ENCODE measurements around the gene SREBF1. TPM values are rescaled to one million over a fixed set of nuclear protein-coding genes. Genes with fewer than 3 reads are reported as not detected.

The SREBF1 gene
- total RNA-seq, 1 experiment from 2014 or later, result 298 TPM

DNA sequence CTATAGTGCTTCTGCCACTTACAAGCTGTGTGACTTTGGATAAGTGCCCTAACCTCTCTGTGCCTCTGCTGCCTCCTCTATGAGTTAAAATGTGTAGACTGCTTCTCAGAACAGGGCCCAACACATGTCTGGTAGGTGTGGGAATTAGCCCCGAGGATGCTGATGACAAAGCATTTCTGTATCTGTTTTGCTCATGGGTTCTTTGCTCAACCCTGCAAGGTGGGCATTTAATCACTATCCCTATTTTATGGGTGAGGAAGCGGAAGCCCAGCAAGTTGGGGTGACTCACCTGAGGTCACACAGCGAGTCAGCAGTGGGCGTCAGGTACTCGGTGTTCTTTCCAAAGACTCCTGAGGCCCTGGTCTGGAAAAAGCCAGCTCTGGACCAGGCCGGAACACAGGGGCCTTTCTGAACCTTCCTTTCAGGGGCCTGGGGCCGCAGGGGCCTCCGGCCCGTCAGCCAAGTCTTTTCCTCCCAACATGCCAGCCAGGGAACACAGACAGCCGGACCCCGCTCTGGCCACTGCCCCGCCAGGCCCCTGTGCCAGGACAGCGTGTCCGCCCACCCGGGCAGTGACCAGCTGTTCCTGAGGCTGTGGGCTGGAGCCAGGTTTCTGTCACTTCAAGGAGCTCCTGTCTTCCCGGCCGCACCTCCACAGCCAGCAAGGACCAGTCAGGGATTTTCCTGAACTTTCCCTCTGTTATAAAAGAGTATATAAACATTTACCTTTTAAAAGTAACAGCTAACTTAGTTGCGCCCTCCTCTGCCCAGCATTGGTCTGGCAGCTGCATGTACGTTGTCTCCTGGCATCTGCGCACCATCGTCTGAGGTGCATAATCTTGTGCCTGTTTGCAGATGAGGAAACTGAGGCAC is 62.5 kb downstream of the SREBF1 start:
- ChIA-PET RAD21 (ENCODE audit: low non-redundant PET in 1 of 2, low total read pairs in 2 of 2, uncharacterized antibody in 2 of 2, unreplicated experiment in 2 of 2) (interaction anchor here in 1 of 2 experiments (0.6 kb wide), 1 partner anchor 34 kb away, joined by 4 read pairs; no protein-coding TSS in a partner anchor), POLR2A (interaction anchor here (1.4 kb wide), 1 partner anchor 62 kb away, joined by 4 read pairs; no protein-coding TSS in a partner anchor), CTCF (interaction anchor here (0.8 to 1.2 kb wide), 3 partner anchors 46 to 102 kb away, joined by 3 to 4 read pairs (median 3); no protein-coding TSS in a partner anchor)
- intact Hi-C loops (cut with micrococcal nuclease), result no loop called here
- no peak overlapping the region for H2AFZ ChIP-seq (ENCODE audit: low read depth, low read length, poor library complexity, severe bottlenecking)
- no TSS peak for BruUV-seq (replicated peaks)
- no peaks in the 10 kb centered on the region for H3K36me3 ChIP-seq (ENCODE audit: control insufficient read depth in 1 of 2, insufficient read depth in 2 of 2, low read length in 2 of 2)
- H3K27ac ChIP-seq (ENCODE audit: low read depth, low read length), result peak overlapping the region; percentile 18; the same call in 1 of the 2 replicates
- H3K4me3 ChIP-seq (replicated peaks in 1 of 2; ENCODE audit: low read depth in 1 of 2, low read length in 2 of 2), result no peak overlapping the region
- no peaks in the 10 kb centered on the region for H3K9me3 ChIP-seq (ENCODE audit: control insufficient read depth in 1 of 2, insufficient read depth in 1 of 2, low read depth in 1 of 2, low read length in 2 of 2)
- peaks cover 5 to 17% of the 10 kb centered on the region in 2 experiments; a peak in 3 of 4 replicates for H3K4me1 ChIP-seq (ENCODE audit: control insufficient read depth in 1 of 2, insufficient read depth in 2 of 2, low read length in 2 of 2)
- 0 out of 2 replicates have a peak overlapping the region, but pooled peaks have one; percentile 26 for H3K4me2 ChIP-seq (ENCODE audit: low read length)
- DNase-seq (ENCODE audit: low read depth, low spot score) (no peak), ATAC-seq (peak; percentile 60)
- H3K79me2 ChIP-seq (ENCODE audit: insufficient read depth, low read length), result peaks cover 13% of the 10 kb centered on the region; the same call in 1 of the 2 replicates
- H3K9ac ChIP-seq (ENCODE audit: low read length), result no peak overlapping the region
- TF ChIP-seq RAD21 (IDR thresholded peaks at IDR 0.05; ENCODE audit: low read depth), result peak; percentile 58
- TF ChIP-seq ZNF274 (IDR thresholded peaks at IDR 0.05; ENCODE audit: low read depth, low read length), result no peak
- no peak for TF ChIP-seq EZH2phosphoT487 (IDR thresholded peaks at IDR 0.05; ENCODE audit: borderline replicate concordance)
- TF ChIP-seq, protein P1, sequence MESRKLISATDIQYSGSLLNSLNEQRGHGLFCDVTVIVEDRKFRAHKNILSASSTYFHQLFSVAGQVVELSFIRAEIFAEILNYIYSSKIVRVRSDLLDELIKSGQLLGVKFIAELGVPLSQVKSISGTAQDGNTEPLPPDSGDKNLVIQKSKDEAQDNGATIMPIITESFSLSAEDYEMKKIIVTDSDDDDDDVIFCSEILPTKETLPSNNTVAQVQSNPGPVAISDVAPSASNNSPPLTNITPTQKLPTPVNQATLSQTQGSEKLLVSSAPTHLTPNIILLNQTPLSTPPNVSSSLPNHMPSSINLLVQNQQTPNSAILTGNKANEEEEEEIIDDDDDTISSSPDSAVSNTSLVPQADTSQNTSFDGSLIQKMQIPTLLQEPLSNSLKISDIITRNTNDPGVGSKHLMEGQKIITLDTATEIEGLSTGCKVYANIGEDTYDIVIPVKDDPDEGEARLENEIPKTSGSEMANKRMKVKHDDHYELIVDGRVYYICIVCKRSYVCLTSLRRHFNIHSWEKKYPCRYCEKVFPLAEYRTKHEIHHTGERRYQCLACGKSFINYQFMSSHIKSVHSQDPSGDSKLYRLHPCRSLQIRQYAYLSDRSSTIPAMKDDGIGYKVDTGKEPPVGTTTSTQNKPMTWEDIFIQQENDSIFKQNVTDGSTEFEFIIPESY (IDR thresholded peaks at IDR 0.05; ENCODE audit: extremely low read depth, insufficient replicate concordance, low read length), result no peak
- TF ChIP-seq EZH2 (IDR thresholded peaks at IDR 0.05), result no peak
- TF ChIP-seq EGR1 (IDR thresholded peaks at IDR 0.05; ENCODE audit: low read depth), result no peak
- no peak for TF ChIP-seq ELF1 (IDR thresholded peaks at IDR 0.05; ENCODE audit: borderline replicate concordance, low read depth)
- TF ChIP-seq, protein P2, sequence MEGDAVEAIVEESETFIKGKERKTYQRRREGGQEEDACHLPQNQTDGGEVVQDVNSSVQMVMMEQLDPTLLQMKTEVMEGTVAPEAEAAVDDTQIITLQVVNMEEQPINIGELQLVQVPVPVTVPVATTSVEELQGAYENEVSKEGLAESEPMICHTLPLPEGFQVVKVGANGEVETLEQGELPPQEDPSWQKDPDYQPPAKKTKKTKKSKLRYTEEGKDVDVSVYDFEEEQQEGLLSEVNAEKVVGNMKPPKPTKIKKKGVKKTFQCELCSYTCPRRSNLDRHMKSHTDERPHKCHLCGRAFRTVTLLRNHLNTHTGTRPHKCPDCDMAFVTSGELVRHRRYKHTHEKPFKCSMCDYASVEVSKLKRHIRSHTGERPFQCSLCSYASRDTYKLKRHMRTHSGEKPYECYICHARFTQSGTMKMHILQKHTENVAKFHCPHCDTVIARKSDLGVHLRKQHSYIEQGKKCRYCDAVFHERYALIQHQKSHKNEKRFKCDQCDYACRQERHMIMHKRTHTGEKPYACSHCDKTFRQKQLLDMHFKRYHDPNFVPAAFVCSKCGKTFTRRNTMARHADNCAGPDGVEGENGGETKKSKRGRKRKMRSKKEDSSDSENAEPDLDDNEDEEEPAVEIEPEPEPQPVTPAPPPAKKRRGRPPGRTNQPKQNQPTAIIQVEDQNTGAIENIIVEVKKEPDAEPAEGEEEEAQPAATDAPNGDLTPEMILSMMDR (IDR thresholded peaks at IDR 0.05 in 2 of 3, conservative IDR thresholded peaks at IDR 0.05 in 1 of 3; ENCODE audit: borderline replicate concordance in 1 of 3, insufficient read depth in 1 of 3, low read depth in 2 of 3, low read length in 2 of 3), result peak in 2 of 3 experiments; percentile 33 to 40; a peak in 3 of 6 replicates
- TF ChIP-seq CBX3 (IDR thresholded peaks at IDR 0.05; ENCODE audit: low read depth), result no peak
- no peaks in the 10 kb centered on the region for H3K27me3 ChIP-seq (ENCODE audit: insufficient read depth, low read length)
- no peaks in the 10 kb centered on the region for H4K20me1 ChIP-seq (ENCODE audit: insufficient read depth)
- H3K9me2 ChIP-seq (ENCODE audit: insufficient read depth), result no peaks in the 10 kb centered on the region

All from HCT116 (cell line).